Measurements from ENCODE around the gene CMTM2.
A peak's percentile ranks its signal among the peaks of the same experiment; 100 is the strongest.

Gene CMTM2

GRCh38 chr16:66578651-66579531 lies at the start of gene CMTM2:
CMTM2 (plus strand) TSS chr16:66579463; CDS start chr16:66579608, 145 bp downstream.
- FAIRE-seq (no peak), DNase-seq (ENCODE audit: insufficient read length, low spot score) (no peak)

- FAIRE-seq (no peak), DNase-seq (ENCODE audit: insufficient read length, low spot score) (no peak)
Observed at GRCh38 chr16:66529475-66529874, 49.8 kb upstream of the CMTM2 start.

- FAIRE-seq (no peak), DNase-seq (ENCODE audit: insufficient read length, low spot score) (no peak)
Observed at GRCh38 chr16:66534376-66534799, 44.9 kb upstream of the CMTM2 start.

- no peak for DNase-seq (ENCODE audit: insufficient read length, low spot score)
- no peak for FAIRE-seq
Observed at GRCh38 chr16:66536525-66536924, 42.7 kb upstream of the CMTM2 start.

GRCh38 chr16:66537236-66537635 lies 42.0 kb upstream of the CMTM2 start:
- DNase-seq (ENCODE audit: insufficient read length, low spot score) (no peak), FAIRE-seq (no peak)

- FAIRE-seq (no peak), DNase-seq (ENCODE audit: insufficient read length, low spot score) (no peak)
Observed at GRCh38 chr16:66538910-66539309, 40.4 kb upstream of the CMTM2 start.

GRCh38 chr16:66539623-66540469 lies 39.4 kb upstream of the CMTM2 start:
- FAIRE-seq, result no peak
- DNase-seq (ENCODE audit: insufficient read length, low spot score), result no peak

GRCh38 chr16:66541388-66542355 lies 37.6 kb upstream of the CMTM2 start:
- FAIRE-seq (peak; percentile 60), DNase-seq (ENCODE audit: insufficient read length, low spot score) (no peak)

GRCh38 chr16:66542396-66542795 lies 36.9 kb upstream of the CMTM2 start:
- DNase-seq (ENCODE audit: insufficient read length, low spot score), result no peak
- no peak for FAIRE-seq

- no peak for DNase-seq (ENCODE audit: insufficient read length, low spot score)
Observed at GRCh38 chr16:66543541-66543940, 35.7 kb upstream of the CMTM2 start.

GRCh38 chr16:66544016-66544757 lies 35.1 kb upstream of the CMTM2 start:
- DNase-seq (ENCODE audit: insufficient read length, low spot score) (no peak), FAIRE-seq (no peak)

More at GRCh38 chr16:66543541-66543940, 35.7 kb upstream of the CMTM2 start:
- FAIRE-seq, result no peak

- FAIRE-seq, result peak; percentile 16
- no peak for DNase-seq (ENCODE audit: insufficient read length, low spot score)
Observed at GRCh38 chr16:66547101-66547989, 31.9 kb upstream of the CMTM2 start.

GRCh38 chr16:66548068-66548467 lies 31.2 kb upstream of the CMTM2 start:
- FAIRE-seq (no peak), DNase-seq (ENCODE audit: insufficient read length, low spot score) (no peak)

GRCh38 chr16:66548868-66549267 lies 30.4 kb upstream of the CMTM2 start:
- no peak for FAIRE-seq
- DNase-seq (ENCODE audit: insufficient read length, low spot score), result no peak

GRCh38 chr16:66549284-66550131 lies 29.8 kb upstream of the CMTM2 start, which contains the start of gene TK2:
TK2 (minus strand) TSS chr16:66550122; CDS start chr16:66550061, 61 bp downstream.
- DNase-seq (ENCODE audit: insufficient read length, low spot score) (peak; percentile 69), FAIRE-seq (no peak)

- peak; percentile 52 for FAIRE-seq
Observed at GRCh38 chr16:66551348-66551759, 27.9 kb upstream of the CMTM2 start.

GRCh38 chr16:66551788-66552285 lies 27.4 kb upstream of the CMTM2 start:
- no peak for DNase-seq (ENCODE audit: insufficient read length, low spot score)
- FAIRE-seq, result no peak

More at GRCh38 chr16:66551348-66551759, 27.9 kb upstream of the CMTM2 start:
- peak; percentile 63 for DNase-seq (ENCODE audit: insufficient read length, low spot score)
